ENCODE results near the gene SNAP29. TPM values are rescaled to one million over a fixed set of nuclear protein-coding genes. Genes with fewer than 3 reads are reported as not detected.
A peak's percentile ranks its signal among the peaks of the same experiment; 100 is the strongest.

Gene SNAP29
- total and polyA plus RNA-seq, 9 of the 15 experiments (the other 6 are each of a cell fraction or from before 2014, with no cell fraction given) = 19.5 to 250 (median 75.9) TPM

DNA sequence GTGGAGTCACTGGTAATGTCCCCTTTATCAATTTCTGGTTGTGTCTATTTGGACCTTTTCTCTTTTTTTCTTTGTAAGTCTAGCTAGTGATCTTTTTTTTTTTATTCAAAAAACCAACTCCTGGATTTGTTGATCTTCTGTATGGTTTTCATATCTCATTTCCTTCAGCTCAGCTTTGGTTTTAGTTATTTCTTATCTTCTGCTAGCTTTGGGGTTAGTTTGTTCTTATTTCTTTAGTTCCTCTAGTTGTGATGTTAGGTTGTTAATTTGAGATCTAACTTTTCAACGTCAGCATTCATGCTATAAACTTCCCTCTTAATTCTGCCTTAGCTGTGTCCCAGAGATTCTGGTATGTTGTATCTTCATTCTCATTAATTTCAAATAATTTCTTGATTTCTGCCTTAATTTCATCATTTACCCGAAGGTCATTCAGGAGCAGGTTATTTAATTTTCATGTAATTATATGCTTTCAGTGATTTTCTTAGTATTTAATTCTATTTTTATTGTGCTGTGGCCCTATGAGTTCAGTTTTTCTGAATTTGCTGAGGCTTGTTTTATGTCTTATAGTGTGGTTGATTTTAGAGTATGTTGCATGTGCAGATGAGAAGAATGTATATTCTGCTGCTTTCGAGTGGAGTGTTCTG lies 29.2 kb upstream of the SNAP29 start (continued):
- TF ChIP-seq, protein P1, sequence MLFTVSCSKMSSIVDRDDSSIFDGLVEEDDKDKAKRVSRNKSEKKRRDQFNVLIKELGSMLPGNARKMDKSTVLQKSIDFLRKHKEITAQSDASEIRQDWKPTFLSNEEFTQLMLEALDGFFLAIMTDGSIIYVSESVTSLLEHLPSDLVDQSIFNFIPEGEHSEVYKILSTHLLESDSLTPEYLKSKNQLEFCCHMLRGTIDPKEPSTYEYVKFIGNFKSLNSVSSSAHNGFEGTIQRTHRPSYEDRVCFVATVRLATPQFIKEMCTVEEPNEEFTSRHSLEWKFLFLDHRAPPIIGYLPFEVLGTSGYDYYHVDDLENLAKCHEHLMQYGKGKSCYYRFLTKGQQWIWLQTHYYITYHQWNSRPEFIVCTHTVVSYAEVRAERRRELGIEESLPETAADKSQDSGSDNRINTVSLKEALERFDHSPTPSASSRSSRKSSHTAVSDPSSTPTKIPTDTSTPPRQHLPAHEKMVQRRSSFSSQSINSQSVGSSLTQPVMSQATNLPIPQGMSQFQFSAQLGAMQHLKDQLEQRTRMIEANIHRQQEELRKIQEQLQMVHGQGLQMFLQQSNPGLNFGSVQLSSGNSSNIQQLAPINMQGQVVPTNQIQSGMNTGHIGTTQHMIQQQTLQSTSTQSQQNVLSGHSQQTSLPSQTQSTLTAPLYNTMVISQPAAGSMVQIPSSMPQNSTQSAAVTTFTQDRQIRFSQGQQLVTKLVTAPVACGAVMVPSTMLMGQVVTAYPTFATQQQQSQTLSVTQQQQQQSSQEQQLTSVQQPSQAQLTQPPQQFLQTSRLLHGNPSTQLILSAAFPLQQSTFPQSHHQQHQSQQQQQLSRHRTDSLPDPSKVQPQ (CRISPR knock-in tag; IDR thresholded peaks at IDR 0.05; ENCODE audit: borderline replicate concordance) = no peak
- TF ChIP-seq, protein P2, sequence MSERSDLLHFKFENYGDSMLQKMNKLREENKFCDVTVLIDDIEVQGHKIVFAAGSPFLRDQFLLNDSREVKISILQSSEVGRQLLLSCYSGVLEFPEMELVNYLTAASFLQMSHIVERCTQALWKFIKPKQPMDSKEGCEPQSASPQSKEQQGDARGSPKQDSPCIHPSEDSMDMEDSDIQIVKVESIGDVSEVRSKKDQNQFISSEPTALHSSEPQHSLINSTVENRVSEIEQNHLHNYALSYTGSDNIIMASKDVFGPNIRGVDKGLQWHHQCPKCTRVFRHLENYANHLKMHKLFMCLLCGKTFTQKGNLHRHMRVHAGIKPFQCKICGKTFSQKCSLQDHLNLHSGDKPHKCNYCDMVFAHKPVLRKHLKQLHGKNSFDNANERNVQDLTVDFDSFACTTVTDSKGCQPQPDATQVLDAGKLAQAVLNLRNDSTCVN (CRISPR knock-in tag; IDR thresholded peaks at IDR 0.05) = 0 out of 2 replicates have a peak, but pooled peaks have one; percentile 75
- TF ChIP-seq CREB1 (IDR thresholded peaks at IDR 0.05) (no peak), CREB1 (CRISPR knock-in tag; IDR thresholded peaks at IDR 0.05) (0 out of 2 replicates have a peak, but pooled peaks have one; percentile 3), ZNF778 (CRISPR knock-in tag; IDR thresholded peaks at IDR 0.05) (no peak; the same call in 1 of the 2 replicates), STAG1 (CRISPR knock-in tag; IDR thresholded peaks at IDR 0.05; ENCODE audit: borderline replicate concordance) (no peak), ZNF347 (CRISPR knock-in tag; IDR thresholded peaks at IDR 0.05; ENCODE audit: low read depth) (0 out of 2 replicates have a peak, but pooled peaks have one; percentile 5), SRSF7 (optimal IDR thresholded peaks at IDR 0.05; ENCODE audit: low read depth, low read length) (no peak), RCOR1 (IDR thresholded peaks at IDR 0.05; ENCODE audit: borderline replicate concordance in 1 of 2, low read depth in 2 of 2, low read length in 2 of 2) (no peak), ZFPM2 (CRISPR knock-in tag; IDR thresholded peaks at IDR 0.05) (no peak), ESRRA (IDR thresholded peaks at IDR 0.05; ENCODE audit: borderline replicate concordance, low read depth) (no peak), CBX8 (IDR thresholded peaks at IDR 0.05; ENCODE audit: borderline replicate concordance, extremely low read depth, low read depth, low read length, poor library complexity, severe bottlenecking) (no peak), MYC (IDR thresholded peaks at IDR 0.05; ENCODE audit: low read depth, low read length) (no peak), MYC (CRISPR knock-in tag; IDR thresholded peaks at IDR 0.05; ENCODE audit: borderline replicate concordance, low read depth) (no peak), ZNF282 (CRISPR knock-in tag; IDR thresholded peaks at IDR 0.05) (no peak)
- TF ChIP-seq, protein P3, sequence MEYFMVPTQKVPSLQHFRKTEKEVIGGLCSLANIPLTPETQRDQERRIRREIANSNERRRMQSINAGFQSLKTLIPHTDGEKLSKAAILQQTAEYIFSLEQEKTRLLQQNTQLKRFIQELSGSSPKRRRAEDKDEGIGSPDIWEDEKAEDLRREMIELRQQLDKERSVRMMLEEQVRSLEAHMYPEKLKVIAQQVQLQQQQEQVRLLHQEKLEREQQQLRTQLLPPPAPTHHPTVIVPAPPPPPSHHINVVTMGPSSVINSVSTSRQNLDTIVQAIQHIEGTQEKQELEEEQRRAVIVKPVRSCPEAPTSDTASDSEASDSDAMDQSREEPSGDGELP (CRISPR knock-in tag; IDR thresholded peaks at IDR 0.05; ENCODE audit: borderline replicate concordance) = no peak
- TF ChIP-seq, protein P4, sequence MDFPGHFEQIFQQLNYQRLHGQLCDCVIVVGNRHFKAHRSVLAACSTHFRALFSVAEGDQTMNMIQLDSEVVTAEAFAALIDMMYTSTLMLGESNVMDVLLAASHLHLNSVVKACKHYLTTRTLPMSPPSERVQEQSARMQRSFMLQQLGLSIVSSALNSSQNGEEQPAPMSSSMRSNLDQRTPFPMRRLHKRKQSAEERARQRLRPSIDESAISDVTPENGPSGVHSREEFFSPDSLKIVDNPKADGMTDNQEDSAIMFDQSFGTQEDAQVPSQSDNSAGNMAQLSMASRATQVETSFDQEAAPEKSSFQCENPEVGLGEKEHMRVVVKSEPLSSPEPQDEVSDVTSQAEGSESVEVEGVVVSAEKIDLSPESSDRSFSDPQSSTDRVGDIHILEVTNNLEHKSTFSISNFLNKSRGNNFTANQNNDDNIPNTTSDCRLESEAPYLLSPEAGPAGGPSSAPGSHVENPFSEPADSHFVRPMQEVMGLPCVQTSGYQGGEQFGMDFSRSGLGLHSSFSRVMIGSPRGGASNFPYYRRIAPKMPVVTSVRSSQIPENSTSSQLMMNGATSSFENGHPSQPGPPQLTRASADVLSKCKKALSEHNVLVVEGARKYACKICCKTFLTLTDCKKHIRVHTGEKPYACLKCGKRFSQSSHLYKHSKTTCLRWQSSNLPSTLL (IDR thresholded peaks at IDR 0.05) = no peak
- TF ChIP-seq, protein P5, sequence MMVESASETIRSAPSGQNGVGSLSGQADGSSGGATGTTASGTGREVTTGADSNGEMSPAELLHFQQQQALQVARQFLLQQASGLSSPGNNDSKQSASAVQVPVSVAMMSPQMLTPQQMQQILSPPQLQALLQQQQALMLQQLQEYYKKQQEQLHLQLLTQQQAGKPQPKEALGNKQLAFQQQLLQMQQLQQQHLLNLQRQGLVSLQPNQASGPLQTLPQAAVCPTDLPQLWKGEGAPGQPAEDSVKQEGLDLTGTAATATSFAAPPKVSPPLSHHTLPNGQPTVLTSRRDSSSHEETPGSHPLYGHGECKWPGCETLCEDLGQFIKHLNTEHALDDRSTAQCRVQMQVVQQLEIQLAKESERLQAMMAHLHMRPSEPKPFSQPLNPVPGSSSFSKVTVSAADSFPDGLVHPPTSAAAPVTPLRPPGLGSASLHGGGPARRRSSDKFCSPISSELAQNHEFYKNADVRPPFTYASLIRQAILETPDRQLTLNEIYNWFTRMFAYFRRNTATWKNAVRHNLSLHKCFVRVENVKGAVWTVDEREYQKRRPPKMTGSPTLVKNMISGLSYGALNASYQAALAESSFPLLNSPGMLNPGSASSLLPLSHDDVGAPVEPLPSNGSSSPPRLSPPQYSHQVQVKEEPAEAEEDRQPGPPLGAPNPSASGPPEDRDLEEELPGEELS (CRISPR knock-in tag; IDR thresholded peaks at IDR 0.05; ENCODE audit: borderline replicate concordance) = no peak
